Left lung (tissue), 10 donors: ENCODE results near the gene PML. TPM values are rescaled to one million over a fixed set of nuclear protein-coding genes. Genes with fewer than 3 reads are reported as not detected.
A peak's percentile ranks its signal among the peaks of the same experiment; 100 is the strongest.
"Not testable (repeated sequence)": the region's sequence is repeated elsewhere in the genome, so short reads cannot be mapped to it uniquely, and the experiment has no call there.

Experiments
- ATAC-seq: fragments of 200-7000 bp; cut with Tn5 transposase; one replicate; pipeline ENCODE4 v1.9.1; 2020; ENCODE audit warnings: moderate library complexity
- DNase-seq, 4 donors: peaks; one replicate each; pipeline ENCODE4 v3.0.0-alpha.2; 2013 to 2020
- H3K27ac ChIP-seq, 2 donors: fragments of 200-600 bp; sonication (generic) in 1 of 2; one replicate each; pipeline versions ENCODE4 v1.5.0 to v1.8.0; 2020 to 2021
- H3K27me3 ChIP-seq, 2 donors: fragments of 200-600 bp; sonication (generic) in 1 of 2; one replicate each; pipeline versions ENCODE4 v1.5.0 to v1.8.0; 2020 to 2021
- H3K36me3 ChIP-seq, 2 donors: fragments of 200-600 bp; sonication (generic) in 1 of 2; one replicate each; pipeline versions ENCODE4 v1.5.0 to v1.8.0; 2020 to 2021
- H3K4me1 ChIP-seq, 2 donors: fragments of 200-600 bp; one replicate each; pipeline ENCODE4 v1.8.0; 2021
- H3K4me3 ChIP-seq, 2 donors: fragments of 200-600 bp; sonication (generic) in 1 of 2; one replicate each; pipeline versions ENCODE4 v1.5.0 to v1.8.0; 2020 to 2021; ENCODE audit warnings: mild to moderate bottlenecking in 1 of 2
- H3K9me3 ChIP-seq, 2 donors: fragments of 200-600 bp; sonication (generic) in 1 of 2; one replicate each; pipeline versions ENCODE4 v1.5.0 to v1.8.0; 2020 to 2021
- CTCF ChIP-seq, 2 donors: fragments of 200-600 bp; sonication (generic) in 1 of 2; IDR thresholded peaks; one replicate each; pipeline versions ENCODE4 v1.5.0 to v1.8.0; 2021; ENCODE audit warnings: antibody characterized with exemption in 2 of 2
- intact Hi-C, 2 donors: fragments of 100-400 bp; cut with DNase I; formaldehyde crosslinking; loops; one replicate each; pipeline versions ENCODE4 v1.11.2 to v1.14.2; 2022
- polyA plus RNA-seq, 6 donors: library from polyadenylated mRNA; unstranded; fragments of 120-200 nt; gene quantifications; one replicate each; pipeline ENCODE4 v1.2.1, GENCODE V29; 2013; ENCODE audit not compliant: insufficient read length in 6 of 6
- total RNA-seq, 2 donors: library from RNA; stranded (reverse); fragmentation: NEBNext Ultra II Directional; extraction: Animal tissue kit (Norgen Biotek cat#: 25700); gene quantifications; one replicate each; pipeline ENCODE4 v1.2.1, GENCODE V29; 2021
- donor health status: DM: no; HTN: yes; CAD: no.
- donor health status: DM: no; HTN: no; CAD: no.

The PML gene
- total and polyA plus RNA-seq, 8 donors = 41.8 to 75.2 (median 48.9) TPM

- Histone ChIP-seq H3K4me1 (no peaks in the 10 kb centered on the region), H3K36me3 (no peaks in the 10 kb centered on the region), H3K4me3 (no peak overlapping the region), H3K27me3 (no peaks in the 10 kb centered on the region), H3K9me3 (no peaks in the 10 kb centered on the region), H3K27ac (no peak overlapping the region)
- ATAC-seq (no peak), DNase-seq (no peak)
- intact Hi-C loops = no loop called here
- TF ChIP-seq CTCF (IDR thresholded peaks at IDR 0.05) = no peak
Measured at GRCh38 chr15:74062236-74062635, 67.7 kb downstream of the PML start.

- TF ChIP-seq CTCF (IDR thresholded peaks at IDR 0.05) = no peak
- DNase-seq (peak in 1 of 4 donors; percentile 25), ATAC-seq (no peak)
- Histone ChIP-seq H3K27me3 (no peaks in the 10 kb centered on the region), H3K4me1 (no peaks in the 10 kb centered on the region), H3K9me3 (no peaks in the 10 kb centered on the region), H3K4me3 (no peak overlapping the region), H3K27ac (no peak overlapping the region), H3K36me3 (no peaks in the 10 kb centered on the region)
- intact Hi-C loops = no loop called here
Measured at GRCh38 chr15:74062671-74063070, 68.2 kb downstream of the PML start.

- DNase-seq = peak in 1 of 4 donors; percentile 45
- H3K27me3 ChIP-seq, ATAC-seq, intact Hi-C loops, H3K4me1 ChIP-seq, H3K36me3 ChIP-seq, H3K27ac ChIP-seq, H3K4me3 ChIP-seq, H3K9me3 ChIP-seq: not testable (repeated sequence)
Measured at GRCh38 chr15:74063425-74064146, 69.1 kb downstream of the PML start.

GRCh38 chr15:74064183-74064582 lies 69.7 kb downstream of the PML start:
- intact Hi-C loops, H3K9me3 ChIP-seq, ATAC-seq, H3K4me1 ChIP-seq, H3K36me3 ChIP-seq, H3K4me3 ChIP-seq, H3K27ac ChIP-seq, H3K27me3 ChIP-seq: not testable (repeated sequence)
- peak in 1 of 4 donors; percentile 45 for DNase-seq

GRCh38 chr15:74064822-74065221 lies 70.3 kb downstream of the PML start:
- ATAC-seq, H3K9me3 ChIP-seq, intact Hi-C loops, H3K27me3 ChIP-seq, H3K36me3 ChIP-seq, H3K4me3 ChIP-seq, H3K4me1 ChIP-seq, H3K27ac ChIP-seq: not testable (repeated sequence)
- DNase-seq = peak in 1 of 4 donors; percentile 23

GRCh38 chr15:74065684-74066411 lies 71.3 kb downstream of the PML start:
- peak; percentile 43 to 62 for TF ChIP-seq CTCF (IDR thresholded peaks at IDR 0.05)
- H3K27me3 ChIP-seq, H3K9me3 ChIP-seq, H3K4me1 ChIP-seq, H3K27ac ChIP-seq, H3K4me3 ChIP-seq, H3K36me3 ChIP-seq, intact Hi-C loops: not testable (repeated sequence)
- DNase-seq (peak in 1 of 4 donors; percentile 88), ATAC-seq (peak; percentile 100)

GRCh38 chr15:74071645-74072044 lies 77.1 kb downstream of the PML start:
- peak in 1 of 4 donors; percentile 75 for DNase-seq
- H3K4me1 ChIP-seq, H3K27me3 ChIP-seq, intact Hi-C loops, H3K9me3 ChIP-seq, H3K27ac ChIP-seq, H3K4me3 ChIP-seq, H3K36me3 ChIP-seq, ATAC-seq: not testable (repeated sequence)

GRCh38 chr15:74072132-74072531 lies 77.6 kb downstream of the PML start:
- H3K4me1 ChIP-seq, DNase-seq, H3K4me3 ChIP-seq, ATAC-seq, H3K27ac ChIP-seq, intact Hi-C loops, H3K27me3 ChIP-seq, H3K36me3 ChIP-seq, H3K9me3 ChIP-seq: not testable (repeated sequence)
